ENCODE results near the gene MAD1L1. TPM values are rescaled to one million over a fixed set of nuclear protein-coding genes. Genes with fewer than 3 reads are reported as not detected.

MAD1L1 gene
- total and polyA plus RNA-seq, 2 donors (not counting 3 experiments of a cell fraction or from before 2014, with no cell fraction given): 34.1 to 42.3 TPM

- Histone ChIP-seq H3K9me1 (replicated peaks; ENCODE audit: control insufficient read depth, extremely low read depth, insufficient read depth, low read length) (no peaks in the 10 kb centered on the region), H4K20me1 (replicated peaks; ENCODE audit: control insufficient read depth, extremely low read depth, insufficient read depth, low read length) (no peaks in the 10 kb centered on the region), H3K9ac (replicated peaks; ENCODE audit: extremely low read depth, insufficient read depth, low read length) (no peak overlapping the region), H3K27ac (ENCODE audit: insufficient read depth, low read depth, low read length) (no peak overlapping the region), H3K36me3 (ENCODE audit: control insufficient read depth in 2 of 2, extremely low read depth in 1 of 2, insufficient read depth in 2 of 2, low read length in 2 of 2) (no peaks in the 10 kb centered on the region), H3K4me3 (replicated peaks in 1 of 3; ENCODE audit: insufficient read depth in 1 of 3, low read depth in 1 of 3, low read length in 3 of 3) (no peak overlapping the region), H3K79me2 (ENCODE audit: control insufficient read depth, insufficient read depth, low read length) (no peaks in the 10 kb centered on the region), H3K27me3 (ENCODE audit: control insufficient read depth in 2 of 2, insufficient read depth in 2 of 2, low read length in 2 of 2) (no peaks in the 10 kb centered on the region), H3K4me1 (ENCODE audit: control insufficient read depth, extremely low read depth, insufficient read depth, low read length) (no peaks in the 10 kb centered on the region), H3K4me2 (ENCODE audit: insufficient read depth, low read length) (no peak overlapping the region), H2AFZ (ENCODE audit: low read depth, low read length) (no peak overlapping the region), H3K9me3 (replicated peaks; ENCODE audit: control insufficient read depth, insufficient read depth, low read length) (no peaks in the 10 kb centered on the region)
- ChIA-PET CTCF (no interaction called here), POLR2A (no interaction called here)
- intact Hi-C loops (cut with micrococcal nuclease): no loop called here
- FAIRE-seq (no peak), DNase-seq (ENCODE audit: low read depth, low spot score) (no peak)
- TF ChIP-seq MYC (IDR thresholded peaks at IDR 0.05; ENCODE audit: low read depth, low read length) (no peak), CTCF (IDR thresholded peaks at IDR 0.05; ENCODE audit: extremely low read depth in 1 of 2, insufficient read depth in 1 of 2, low read depth in 1 of 2, low read length in 2 of 2) (no peak), POLR2A (IDR thresholded peaks at IDR 0.05; ENCODE audit: low read depth, low read length) (no peak), POLR2AphosphoS5 (IDR thresholded peaks at IDR 0.05; ENCODE audit: insufficient read depth, low read depth, low read length) (no peak), MAX (IDR thresholded peaks at IDR 0.05; ENCODE audit: insufficient read depth, insufficient read length) (no peak), EZH2 (IDR thresholded peaks at IDR 0.05; ENCODE audit: borderline replicate concordance, low read depth, low read length, severe bottlenecking) (no peak), JUN (IDR thresholded peaks at IDR 0.05; ENCODE audit: borderline replicate concordance, insufficient read depth, insufficient read length, low read depth) (no peak), FOS (IDR thresholded peaks at IDR 0.05; ENCODE audit: borderline replicate concordance, insufficient read depth, low read length) (no peak), GATA2 (IDR thresholded peaks at IDR 0.05; ENCODE audit: insufficient read depth, insufficient read length, low read depth, low read length) (no peak)
- no TSS peak for BruUV-seq (replicated peaks)
- dilution Hi-C loops (cut with MboI; ENCODE audit: extremely low pct_ligation_motif_present, low sequenced_read_pairs): no loop called here
Measured at GRCh38 chr7:2006231-2006771, 226.4 kb downstream of the MAD1L1 start.
